GM18508 (cell line): ENCODE results near the gene CBX7.
"Not testable (repeated sequence)": the region's sequence is repeated elsewhere in the genome, so short reads cannot be mapped to it uniquely, and the experiment has no call there.

Source experiments
- ATAC-seq: cut with Tn5 transposase; IDR thresholded peaks from one replicate; pipeline ENCODE4 v1.9.1; 2021; ENCODE audit warnings: moderate number of reproducible peaks; ENCODE audit not compliant: insufficient read depth, unreplicated experiment

The CBX7 gene

GRCh38 chr22:39174498-39175352 is 22.2 kb upstream of the CBX7 start:
- no peak for ATAC-seq

DNA sequence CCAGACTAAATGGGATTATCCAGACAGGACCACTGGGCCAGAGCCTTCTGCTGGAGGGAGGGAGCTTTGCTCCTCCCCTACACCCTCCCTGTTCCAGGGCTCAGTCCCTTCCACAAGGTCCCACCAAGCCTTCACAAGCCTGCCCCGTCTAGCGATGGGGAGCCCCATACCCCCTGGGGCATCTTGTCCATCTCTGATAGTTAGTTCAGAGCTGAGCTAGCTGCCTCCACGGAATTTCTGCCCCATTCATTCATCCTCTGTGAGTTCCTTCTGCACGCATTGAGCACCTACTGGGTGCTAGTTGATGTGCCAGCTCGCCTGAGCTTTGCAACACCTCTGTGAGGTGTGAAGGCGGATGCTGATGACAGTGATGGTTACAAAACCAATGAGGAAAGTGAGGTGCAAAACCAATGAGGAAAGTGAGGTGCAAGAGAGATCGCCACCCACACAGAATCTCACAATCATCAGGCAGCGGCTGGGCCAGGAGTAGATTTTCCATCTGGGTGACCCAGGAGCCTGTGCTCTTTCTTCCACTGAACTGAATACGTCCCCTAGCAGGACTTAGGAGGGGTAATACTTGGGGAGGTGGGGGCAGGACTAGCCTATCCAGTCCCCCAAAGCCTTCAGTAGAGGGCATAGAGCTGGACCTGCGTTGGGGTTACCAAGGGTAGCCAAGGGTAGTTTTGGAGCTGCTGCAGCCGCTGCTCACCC is 21.5 kb upstream of the CBX7 start:
- no peak for ATAC-seq

- ATAC-seq: no peak
Observed at GRCh38 chr22:39173050-39173706, 20.7 kb upstream of the CBX7 start.

- not testable (repeated sequence) for ATAC-seq
Observed at GRCh38 chr22:39172265-39173049, 20.0 kb upstream of the CBX7 start.

DNA sequence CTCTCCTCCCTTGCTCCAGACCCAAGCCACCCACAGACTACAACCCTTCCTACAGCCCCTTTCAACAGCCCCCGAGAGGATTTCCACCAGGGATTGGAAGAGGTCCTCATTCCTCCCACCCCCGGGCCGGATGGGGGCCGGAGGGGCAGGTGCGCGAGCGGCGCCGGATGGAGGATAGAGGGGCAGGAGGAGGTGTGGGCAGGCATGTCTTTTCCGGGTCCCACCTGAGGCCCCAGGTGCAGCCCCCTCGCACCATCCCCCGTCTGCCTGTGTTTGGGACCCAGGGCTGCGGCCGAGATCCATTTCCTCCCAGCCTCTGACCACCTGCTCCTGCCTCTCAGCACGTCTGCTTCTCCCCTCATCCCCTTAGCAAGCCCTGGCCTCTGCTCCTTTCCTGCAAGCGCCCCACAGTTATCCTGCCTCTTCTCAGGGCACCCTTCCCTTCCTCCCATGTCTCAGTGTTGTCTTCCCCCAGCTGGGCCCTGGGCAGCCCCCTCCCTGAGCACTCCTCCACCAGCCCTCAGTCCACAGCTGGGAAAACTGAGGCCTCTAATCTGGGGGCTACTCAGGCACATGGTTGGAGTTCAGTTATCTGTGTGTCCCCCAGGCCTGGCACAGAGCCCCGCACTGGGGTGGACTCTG is 19.3 kb upstream of the CBX7 start:
- ATAC-seq: no peak

DNA sequence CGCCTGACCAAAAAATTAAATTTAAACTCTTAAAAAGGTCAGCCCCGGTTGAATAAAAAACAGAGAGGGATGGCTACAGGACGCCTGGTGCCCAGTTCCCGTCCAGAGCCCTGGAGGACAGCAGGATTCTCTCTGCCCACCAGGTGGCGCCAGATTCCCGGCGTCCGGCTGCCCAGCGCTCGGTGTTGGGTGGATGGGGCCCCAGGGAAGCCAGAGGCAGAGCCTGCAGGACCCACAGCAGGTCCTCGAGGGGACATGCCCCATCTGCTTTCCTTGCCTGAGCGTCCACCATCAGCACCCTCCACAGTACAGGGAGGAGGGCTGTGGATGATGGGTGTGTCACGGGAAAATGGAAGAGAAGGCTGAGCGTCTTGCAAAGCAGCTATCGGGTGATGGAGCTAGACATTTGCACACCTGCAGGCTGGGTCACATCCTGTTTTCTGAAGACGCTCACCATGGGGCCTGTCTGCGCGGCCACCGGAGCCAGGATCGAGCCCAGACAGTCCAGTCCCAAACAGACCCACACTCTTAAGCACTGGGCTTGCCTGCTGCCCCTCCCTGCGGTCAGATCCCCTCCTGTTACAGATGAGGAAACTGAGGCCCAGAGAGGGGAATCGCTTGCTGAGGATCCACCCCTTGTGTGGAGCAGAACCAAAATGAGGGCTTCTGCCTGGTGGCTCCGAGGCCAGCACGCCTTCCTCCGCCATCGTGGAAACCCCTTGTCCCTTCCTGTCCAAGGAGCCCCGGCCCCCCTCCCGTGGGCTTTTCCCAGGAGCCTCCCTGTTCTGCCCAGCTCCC is 18.5 kb upstream of the CBX7 start:
- no peak for ATAC-seq

DNA sequence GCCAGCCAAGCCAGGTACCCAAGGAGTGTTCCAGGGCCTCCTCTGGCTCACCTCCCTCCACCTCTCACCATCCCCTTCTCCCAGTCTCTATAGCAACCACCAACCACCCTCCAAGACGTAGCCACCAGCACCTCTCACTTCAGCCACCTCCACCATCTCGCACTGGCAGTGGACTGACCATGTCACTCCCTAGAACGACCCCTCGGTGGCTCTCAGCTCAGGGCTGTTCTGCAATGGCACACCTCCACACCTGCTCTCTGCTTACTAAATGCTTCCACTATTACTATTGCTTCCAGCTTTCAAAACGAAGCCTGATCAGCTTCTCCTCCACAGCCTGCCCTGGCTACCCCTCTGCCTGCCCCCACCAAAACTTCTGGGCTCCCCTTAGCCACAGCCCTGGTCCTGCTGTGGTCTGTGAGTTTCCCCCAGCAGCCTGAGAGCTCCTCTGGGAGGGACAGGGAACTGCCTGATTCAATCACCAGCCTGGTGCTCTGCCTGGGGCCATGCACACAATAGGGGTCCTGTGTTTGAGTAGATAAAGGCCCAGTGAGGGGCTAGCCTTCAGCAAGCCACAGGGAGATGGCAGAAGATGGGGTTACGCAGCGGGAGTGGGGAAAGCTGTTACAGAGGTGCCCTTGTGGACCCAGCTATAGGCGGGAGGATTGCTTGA is 17.5 kb upstream of the CBX7 start:
- ATAC-seq: no peak

DNA sequence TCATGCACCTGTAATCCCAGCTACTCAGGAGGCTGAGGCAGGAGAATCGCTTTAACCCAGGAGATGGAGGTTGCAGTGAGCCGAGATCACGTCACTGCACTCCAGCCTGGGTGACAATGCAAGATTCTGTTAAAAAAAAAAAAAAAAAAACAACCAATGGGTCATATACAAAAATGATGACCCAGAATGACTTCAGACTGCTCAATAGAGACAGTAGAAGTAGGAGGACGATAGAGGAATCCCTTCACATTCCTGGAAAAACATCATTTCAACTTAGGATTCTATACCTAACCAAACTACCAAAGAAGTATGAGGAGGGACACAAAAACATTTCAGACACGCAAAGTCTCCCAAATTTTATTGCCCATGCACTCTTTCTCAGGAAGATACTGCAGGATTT is 14.1 kb upstream of the CBX7 start:
- no peak for ATAC-seq

DNA sequence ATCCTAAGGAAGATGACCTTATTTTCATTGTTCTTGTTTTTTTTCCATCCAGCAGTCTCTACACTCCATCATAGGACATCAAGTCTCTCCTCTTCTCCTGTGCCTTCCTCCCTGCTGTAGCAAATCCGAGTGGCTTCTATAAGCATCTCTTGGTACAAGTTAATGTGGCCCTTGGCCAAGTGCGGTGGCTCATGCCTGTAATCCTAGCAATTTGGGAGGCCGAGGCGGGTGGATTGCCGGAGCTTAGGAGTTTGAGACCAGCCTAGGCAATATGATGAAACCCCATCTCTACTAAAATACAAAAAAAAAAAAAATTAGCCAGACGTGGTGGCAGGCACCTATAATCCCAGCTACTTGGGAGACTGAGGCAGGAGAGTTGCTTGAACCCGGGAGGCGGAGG is 3.6 kb upstream of the CBX7 start:
- ATAC-seq: not testable (repeated sequence)

DNA sequence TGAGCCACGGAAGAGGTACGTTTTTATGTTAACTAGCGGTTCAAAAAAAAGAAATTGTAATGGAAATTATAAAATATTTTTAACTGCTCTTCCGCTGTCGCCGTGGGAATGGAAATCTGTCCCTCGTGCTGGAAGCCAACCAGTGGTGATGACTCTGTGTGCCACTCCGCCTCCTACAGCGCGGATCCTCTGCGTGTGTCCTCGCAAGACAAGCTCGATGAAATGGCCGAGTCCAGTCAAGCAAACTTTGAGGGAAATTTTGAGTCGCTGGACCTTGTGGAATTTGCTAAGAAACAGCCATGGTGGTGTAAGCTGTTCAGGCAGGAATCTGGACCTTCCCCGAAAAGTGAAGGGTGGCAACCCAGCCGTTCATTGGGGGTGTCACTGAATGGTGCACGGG is 2.9 kb upstream of the CBX7 start:
- ATAC-seq: no peak

DNA sequence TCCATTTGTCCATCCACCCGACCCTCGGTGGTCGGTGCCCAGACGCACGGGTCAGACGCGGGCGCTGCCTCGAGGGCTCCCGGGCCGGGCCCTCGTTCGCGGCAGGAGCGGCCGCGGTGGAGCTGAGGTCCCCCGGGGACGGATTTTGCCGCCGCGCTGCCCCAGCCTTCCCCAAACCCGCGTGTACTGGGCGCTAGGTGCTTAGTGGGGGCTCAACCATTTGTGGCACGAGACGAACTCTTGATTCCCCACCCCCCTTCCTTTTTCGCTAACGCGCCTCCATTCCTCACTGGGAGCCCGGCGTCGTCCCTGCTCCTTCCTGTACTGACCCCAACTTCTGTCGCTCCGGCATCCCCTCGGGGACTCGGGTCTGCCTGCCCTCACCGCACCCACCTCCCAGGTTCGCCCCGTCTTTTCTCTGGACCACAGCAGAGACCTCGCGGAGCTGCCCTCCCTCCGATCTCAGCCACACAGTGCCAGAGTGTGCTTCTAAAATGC is 789 bp upstream of the CBX7 start:
- no peak for ATAC-seq

DNA sequence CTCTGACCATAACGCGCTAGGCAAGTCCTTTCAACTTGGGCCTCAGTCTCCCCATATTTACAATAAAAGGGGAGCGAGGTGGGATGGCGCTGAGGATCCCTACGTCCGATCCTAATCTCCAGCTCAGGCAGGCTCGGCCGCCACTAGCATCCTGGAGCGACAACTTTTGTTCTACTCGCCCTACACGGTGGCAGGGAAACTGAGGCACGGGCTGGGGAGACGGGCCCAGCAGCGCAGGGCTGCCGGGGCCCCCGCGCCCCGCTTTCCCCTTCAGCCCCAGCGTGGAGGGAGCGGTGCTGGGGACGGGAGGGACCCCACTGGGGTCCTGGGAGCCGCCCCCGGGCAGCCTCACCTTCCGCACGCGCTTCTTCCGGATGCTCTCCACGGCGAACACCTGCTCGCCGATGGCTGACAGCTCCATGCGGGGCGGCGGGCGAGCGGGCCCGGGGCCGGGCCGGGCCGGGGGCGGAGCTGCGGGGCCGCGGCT is 413 bp downstream of the CBX7 start:
- ATAC-seq: no peak

DNA sequence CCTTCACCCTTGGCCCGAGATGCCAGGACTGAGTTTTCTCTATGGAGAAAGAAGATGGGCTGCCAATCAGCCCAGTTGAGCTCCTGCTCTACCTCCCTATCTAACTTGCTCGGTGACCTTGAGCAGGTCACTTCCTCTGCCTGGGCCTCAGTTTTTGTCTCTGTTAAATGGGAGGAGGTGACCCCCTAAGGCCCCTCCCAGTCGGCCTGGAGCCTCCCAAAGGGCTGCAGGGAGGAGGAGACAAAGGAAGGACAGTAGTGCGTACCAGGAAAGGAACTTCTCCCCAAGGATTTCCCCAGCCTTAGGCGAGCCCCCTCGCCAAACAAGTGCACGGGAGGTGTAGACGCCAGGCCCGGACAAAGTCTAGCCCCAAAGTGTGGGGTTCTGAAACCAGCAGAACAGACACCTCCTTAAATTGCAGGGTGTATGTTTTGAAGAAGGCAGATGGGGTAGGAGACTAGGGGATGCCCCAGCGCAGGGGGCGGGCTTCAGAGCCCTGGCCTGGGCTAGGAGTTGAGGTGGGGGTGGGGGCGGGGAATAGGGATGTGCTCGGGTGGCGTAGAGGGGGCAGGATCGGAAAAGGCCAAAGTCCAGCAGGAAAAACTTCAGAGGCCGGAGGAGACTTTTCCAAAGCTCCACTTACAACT is 1.0 kb downstream of the CBX7 start:
- no peak for ATAC-seq

DNA sequence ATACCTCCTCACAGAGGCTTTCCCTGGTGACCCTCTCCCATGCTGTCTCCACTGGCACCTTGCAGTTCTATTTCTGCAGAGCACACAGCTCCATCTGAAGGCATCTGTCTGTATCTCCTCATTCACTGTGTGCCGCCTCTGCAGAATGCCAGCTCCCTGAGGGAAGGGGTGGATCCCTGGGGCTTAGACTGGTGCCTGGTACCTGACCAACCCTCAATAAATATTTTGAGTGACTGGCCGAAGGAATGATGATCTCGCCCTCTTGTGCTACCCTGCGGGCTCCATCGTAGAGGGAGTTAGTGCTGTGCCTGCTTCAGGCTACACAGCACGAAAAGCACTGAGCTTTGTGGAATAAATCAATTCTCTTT is 1.6 kb downstream of the CBX7 start:
- no peak for ATAC-seq

- ATAC-seq: no peak
Observed at GRCh38 chr22:39149915-39150847, 2.3 kb downstream of the CBX7 start.

- ATAC-seq: no peak
Observed at GRCh38 chr22:39148727-39149535, 3.5 kb downstream of the CBX7 start.
